Progenitor cell of endocrine pancreas (in vitro differentiated cells): ENCODE results near the gene ACD. TPM values are rescaled to one million over a fixed set of nuclear protein-coding genes. Genes with fewer than 3 reads are reported as not detected.

ENCODE experiments used
- DNase-seq: peaks from one replicate; pipeline ENCODE4 v3.0.0; 2021; ENCODE audit warnings: low spot score; ENCODE audit not compliant: unreplicated experiment
- H3K27ac Mint-ChIP-seq: 2 replicates; pipeline ENCODE4 v1.8.0; 2021; ENCODE audit warnings: mild to moderate bottlenecking, moderate library complexity, mixed read lengths
- H3K27me3 Mint-ChIP-seq: 2 replicates; pipeline ENCODE4 v1.8.0; 2021; ENCODE audit warnings: mixed read lengths
- H3K36me3 Mint-ChIP-seq: 2 replicates; pipeline ENCODE4 v1.8.0; 2022; ENCODE audit warnings: mixed read lengths; ENCODE audit not compliant: insufficient read depth
- H3K4me1 Mint-ChIP-seq: 2 replicates; pipeline ENCODE4 v1.8.0; 2021; ENCODE audit warnings: low read depth, mixed read lengths
- H3K4me3 Mint-ChIP-seq: 2 replicates; pipeline ENCODE4 v1.8.0; 2021; ENCODE audit warnings: low read depth, mild to moderate bottlenecking, moderate library complexity, mixed read lengths
- H3K9me3 Mint-ChIP-seq: 2 replicates; pipeline ENCODE4 v1.8.0; 2021; ENCODE audit warnings: low read depth, mixed read lengths
- CTCF ChIP-seq: fragments of 200-600 bp; sonication (generic); IDR thresholded peaks from one replicate; pipeline ENCODE4 v1.5.0; 2021; ENCODE audit warnings: antibody characterized with exemption, mild to moderate bottlenecking; ENCODE audit not compliant: unreplicated experiment
- total RNA-seq: library from RNA; stranded (reverse); gene quantifications from 2 replicates; pipeline ENCODE4 v1.2.1, GENCODE V29; 2021

Gene ACD
- total RNA-seq, 1 donor from 2014 or later, result 32.7 TPM

GRCh38 chr16:67660564-67661028 is 536 bp upstream of the ACD start, which contains the start of gene PARD6A:
PARD6A (plus strand) TSS chr16:67660960; CDS start chr16:67661039, 79 bp downstream.
- H3K4me3 Mint-ChIP-seq, result peak within 1 kb of the TSS; percentile 88
- DNase-seq, result peak; percentile 81
- peaks cover 3% of the 10 kb centered on the region for H3K27me3 Mint-ChIP-seq
- peaks cover 4% of the 10 kb centered on the region for H3K36me3 Mint-ChIP-seq
- H3K9me3 Mint-ChIP-seq, result no peaks in the 10 kb centered on the region
- peaks cover 11% of the 10 kb centered on the region for H3K4me1 Mint-ChIP-seq
- H3K27ac Mint-ChIP-seq, result peak within 1 kb of the TSS; percentile 96
- no peak for TF ChIP-seq CTCF

- Mint-ChIP-seq H3K9me3 (no peaks in the 10 kb centered on the region), H3K27me3 (peaks cover 16% of the 10 kb centered on the region), H3K4me1 (peaks cover 10% of the 10 kb centered on the region), H3K27ac (no peak overlapping the region), H3K4me3 (peak overlapping the region; percentile 88), H3K36me3 (peaks cover under 1% of the 10 kb centered on the region)
- DNase-seq, result no peak
- no peak for TF ChIP-seq CTCF
Observed at GRCh38 chr16:67658849-67659674, 998 bp downstream of the ACD start.

- H3K36me3 Mint-ChIP-seq, result no peaks in the 10 kb centered on the region
- peaks cover 12% of the 10 kb centered on the region for H3K4me1 Mint-ChIP-seq
- peaks cover 20% of the 10 kb centered on the region for H3K27me3 Mint-ChIP-seq
- no peak for DNase-seq
- no peak overlapping the region for H3K27ac Mint-ChIP-seq
- H3K4me3 Mint-ChIP-seq, result no peak overlapping the region
- no peaks in the 10 kb centered on the region for H3K9me3 Mint-ChIP-seq
- no peak for TF ChIP-seq CTCF
Observed at GRCh38 chr16:67657751-67658518, 2.1 kb downstream of the ACD start.

- H3K27ac Mint-ChIP-seq, result no peak overlapping the region
- peaks cover 23% of the 10 kb centered on the region for H3K27me3 Mint-ChIP-seq
- no peak for DNase-seq
- H3K9me3 Mint-ChIP-seq, result no peaks in the 10 kb centered on the region
- peaks cover 12% of the 10 kb centered on the region for H3K4me1 Mint-ChIP-seq
- no peaks in the 10 kb centered on the region for H3K36me3 Mint-ChIP-seq
- H3K4me3 Mint-ChIP-seq, result no peak overlapping the region
- no peak for TF ChIP-seq CTCF
Observed at GRCh38 chr16:67657017-67657608, 2.9 kb downstream of the ACD start.
